ENCODE data around the gene COQ8A. TPM values are rescaled to one million over a fixed set of nuclear protein-coding genes. Genes with fewer than 3 reads are reported as not detected.
A peak's percentile ranks its signal among the peaks of the same experiment; 100 is the strongest.

COQ8A gene
- polyA plus RNA-seq (2013, experiment 1 of 2): 13.0 TPM
- polyA plus RNA-seq (2013, experiment 2 of 2): 13.2 TPM

- H3K27me3 ChIP-seq (ENCODE audit: insufficient read depth, low read length, poor library complexity): no peaks in the 10 kb centered on the region
- no CpG with 5 or more reads among the region's 73 CpGs for WGBS (ENCODE audit: extremely low coverage, insufficient coverage, low lambda C conversion rate)
- peaks cover 9% of the 10 kb centered on the region for H3K4me1 ChIP-seq (ENCODE audit: control insufficient read depth, low read depth, low read length)
Measured at GRCh38 chr1:226940029-226940805, at the start of gene COQ8A. Gene COQ8A (plus strand): TSS chr1:226940294. CDS start chr1:226961386, 21,092 bp downstream.

DNA sequence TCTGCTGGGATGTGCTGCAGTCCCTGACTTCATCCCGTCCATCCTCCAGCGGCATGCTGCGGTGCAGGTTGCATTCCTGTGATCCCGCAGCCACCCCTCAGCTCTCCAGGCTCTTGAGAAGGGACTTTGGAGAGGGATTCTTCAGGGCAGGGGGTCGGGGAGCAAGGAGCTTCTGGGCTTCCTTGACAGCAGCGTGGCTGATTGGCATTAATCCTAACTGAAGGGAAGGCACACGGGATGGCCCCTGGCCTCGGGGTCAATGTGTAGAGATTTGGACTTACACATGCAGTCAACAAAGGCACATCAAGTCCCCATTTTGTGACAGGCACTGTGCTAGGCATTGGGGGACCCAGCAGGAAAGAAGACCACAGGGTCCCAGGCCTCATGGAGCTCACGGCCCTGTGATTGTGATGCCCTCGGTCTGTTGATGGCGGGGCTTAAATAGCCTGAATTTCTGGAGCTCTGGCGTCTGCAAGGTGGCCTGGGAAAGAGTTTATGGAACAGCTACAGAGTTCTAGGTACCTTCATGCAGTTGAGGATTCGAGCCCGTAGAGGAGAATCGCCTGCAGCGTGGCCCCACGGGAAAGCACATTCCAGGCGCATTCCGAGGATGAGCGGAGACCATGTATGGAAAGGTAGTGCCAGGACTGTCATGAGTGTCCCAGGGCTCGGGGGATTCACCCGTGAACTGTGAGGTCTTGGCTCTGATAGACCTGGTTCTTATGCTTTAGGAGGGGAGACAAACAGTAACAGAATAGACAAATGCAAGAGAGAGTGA, 49.6 kb upstream of the COQ8A start:
- Histone ChIP-seq H3K4ac (ENCODE audit: low read depth, low read length) (no peak overlapping the region), H2AK5ac (ENCODE audit: low read length) (no peak overlapping the region), H3K4me2 (ENCODE audit: low read length) (no peak overlapping the region), H3K9ac (ENCODE audit: low read length) (no peak overlapping the region), H3K4me3 (ENCODE audit: low read length) (no peak overlapping the region), H3K27me3 (ENCODE audit: insufficient read depth, low read length, poor library complexity) (no peaks in the 10 kb centered on the region), H3K56ac (ENCODE audit: low read length) (no peak overlapping the region), H3K79me1 (ENCODE audit: low read length) (no peaks in the 10 kb centered on the region), H2BK5ac (ENCODE audit: low read length) (no peak overlapping the region), H4K8ac (ENCODE audit: low read depth, low read length) (no peak overlapping the region), H2BK15ac (replicated peaks; ENCODE audit: low read depth) (no peak overlapping the region), H3K4me1 (ENCODE audit: control insufficient read depth, low read depth, low read length) (no peaks in the 10 kb centered on the region), H3K79me2 (ENCODE audit: control insufficient read depth, insufficient read depth, low read length) (no peaks in the 10 kb centered on the region), H3K18ac (ENCODE audit: low read length) (no peak overlapping the region), H2BK120ac (ENCODE audit: low read depth, low read length) (no peak overlapping the region), H3K27ac (ENCODE audit: low read depth, low read length) (no peak overlapping the region), H3K23ac (ENCODE audit: low read length) (no peak overlapping the region), H3K36me3 (ENCODE audit: control insufficient read depth, insufficient read depth, low read length) (peaks cover 4% of the 10 kb centered on the region), H4K5ac (ENCODE audit: low read length) (no peak overlapping the region)
- no peak for DNase-seq
- WGBS (ENCODE audit: extremely low coverage, insufficient coverage, low lambda C conversion rate): no CpG with 5 or more reads among the region's 22 CpGs

More at GRCh38 chr1:226940029-226940805, at the start of gene COQ8A:
- no peaks in the 10 kb centered on the region for H3K79me2 ChIP-seq (ENCODE audit: control insufficient read depth, insufficient read depth, low read length)
- peaks cover 4% of the 10 kb centered on the region for H3K79me1 ChIP-seq (ENCODE audit: low read length)
- H2BK120ac ChIP-seq (ENCODE audit: low read depth, low read length): no peak within 1 kb of the TSS
- DNase-seq: peak; percentile 100
- H3K56ac ChIP-seq (ENCODE audit: low read length): peak within 1 kb of the TSS; percentile 96
- peak within 1 kb of the TSS; percentile 42 for H3K4me3 ChIP-seq (ENCODE audit: low read length)
- no peak within 1 kb of the TSS for H4K5ac ChIP-seq (ENCODE audit: low read length)
- H3K23ac ChIP-seq (ENCODE audit: low read length): no peak within 1 kb of the TSS
- H2BK15ac ChIP-seq (replicated peaks; ENCODE audit: low read depth): no peak within 1 kb of the TSS
- H3K9ac ChIP-seq (ENCODE audit: low read length): peak within 1 kb of the TSS; percentile 96
- peak within 1 kb of the TSS; percentile 70 for H3K4ac ChIP-seq (ENCODE audit: low read depth, low read length)
- H3K4me2 ChIP-seq (ENCODE audit: low read length): peak within 1 kb of the TSS; percentile 91
- peak within 1 kb of the TSS; percentile 85 for H3K18ac ChIP-seq (ENCODE audit: low read length)
- H2BK5ac ChIP-seq (ENCODE audit: low read length): peak within 1 kb of the TSS; percentile 82
- no peaks in the 10 kb centered on the region for H3K36me3 ChIP-seq (ENCODE audit: control insufficient read depth, insufficient read depth, low read length)
- H4K8ac ChIP-seq (ENCODE audit: low read depth, low read length): no peak within 1 kb of the TSS
- H2AK5ac ChIP-seq (ENCODE audit: low read length): no peak within 1 kb of the TSS
- H3K27ac ChIP-seq (ENCODE audit: low read depth, low read length): peak within 1 kb of the TSS; percentile 91

- Histone ChIP-seq H3K27me3 (ENCODE audit: insufficient read depth, low read length, poor library complexity) (no peaks in the 10 kb centered on the region), H3K23ac (ENCODE audit: low read length) (no peak overlapping the region), H3K4ac (ENCODE audit: low read depth, low read length) (no peak overlapping the region), H3K79me1 (ENCODE audit: low read length) (no peaks in the 10 kb centered on the region), H2AK5ac (ENCODE audit: low read length) (no peak overlapping the region), H3K4me3 (ENCODE audit: low read length) (no peak overlapping the region), H3K18ac (ENCODE audit: low read length) (no peak overlapping the region), H3K27ac (ENCODE audit: low read depth, low read length) (no peak overlapping the region), H3K9ac (ENCODE audit: low read length) (no peak overlapping the region), H3K36me3 (ENCODE audit: control insufficient read depth, insufficient read depth, low read length) (peaks cover 4% of the 10 kb centered on the region), H2BK120ac (ENCODE audit: low read depth, low read length) (no peak overlapping the region), H3K4me1 (ENCODE audit: control insufficient read depth, low read depth, low read length) (no peaks in the 10 kb centered on the region), H4K8ac (ENCODE audit: low read depth, low read length) (no peak overlapping the region), H2BK15ac (replicated peaks; ENCODE audit: low read depth) (no peak overlapping the region), H4K5ac (ENCODE audit: low read length) (no peak overlapping the region), H2BK5ac (ENCODE audit: low read length) (no peak overlapping the region), H3K56ac (ENCODE audit: low read length) (no peak overlapping the region), H3K79me2 (ENCODE audit: control insufficient read depth, insufficient read depth, low read length) (no peaks in the 10 kb centered on the region), H3K4me2 (ENCODE audit: low read length) (no peak overlapping the region)
- no CpG with 5 or more reads among the region's 11 CpGs for WGBS (ENCODE audit: extremely low coverage, insufficient coverage, low lambda C conversion rate)
- no peak for DNase-seq
Measured at GRCh38 chr1:226891346-226891745, 48.7 kb upstream of the COQ8A start.

GRCh38 chr1:226891846-226892523, 48.1 kb upstream of the COQ8A start:
- H4K8ac ChIP-seq (ENCODE audit: low read depth, low read length): no peak overlapping the region
- H3K18ac ChIP-seq (ENCODE audit: low read length): no peak overlapping the region
- H3K36me3 ChIP-seq (ENCODE audit: control insufficient read depth, insufficient read depth, low read length): peaks cover 4% of the 10 kb centered on the region
- DNase-seq: no peak
- H3K79me2 ChIP-seq (ENCODE audit: control insufficient read depth, insufficient read depth, low read length): no peaks in the 10 kb centered on the region
- WGBS (ENCODE audit: extremely low coverage, insufficient coverage, low lambda C conversion rate): no CpG with 5 or more reads among the region's 17 CpGs
- H2AK5ac ChIP-seq (ENCODE audit: low read length): no peak overlapping the region
- no peak overlapping the region for H3K23ac ChIP-seq (ENCODE audit: low read length)
- H3K56ac ChIP-seq (ENCODE audit: low read length): no peak overlapping the region
- no peak overlapping the region for H3K4me2 ChIP-seq (ENCODE audit: low read length)
- H3K79me1 ChIP-seq (ENCODE audit: low read length): no peaks in the 10 kb centered on the region
- H4K5ac ChIP-seq (ENCODE audit: low read length): no peak overlapping the region
- H2BK5ac ChIP-seq (ENCODE audit: low read length): no peak overlapping the region
- no peaks in the 10 kb centered on the region for H3K4me1 ChIP-seq (ENCODE audit: control insufficient read depth, low read depth, low read length)
- H2BK120ac ChIP-seq (ENCODE audit: low read depth, low read length): no peak overlapping the region
- no peak overlapping the region for H3K9ac ChIP-seq (ENCODE audit: low read length)
- no peak overlapping the region for H3K4ac ChIP-seq (ENCODE audit: low read depth, low read length)
- H3K27ac ChIP-seq (ENCODE audit: low read depth, low read length): no peak overlapping the region
- H2BK15ac ChIP-seq (replicated peaks; ENCODE audit: low read depth): no peak overlapping the region
- no peaks in the 10 kb centered on the region for H3K27me3 ChIP-seq (ENCODE audit: insufficient read depth, low read length, poor library complexity)
- H3K4me3 ChIP-seq (ENCODE audit: low read length): no peak overlapping the region

GRCh38 chr1:226892524-226892875, 47.6 kb upstream of the COQ8A start:
- H3K9ac ChIP-seq (ENCODE audit: low read length): no peak overlapping the region
- H3K27me3 ChIP-seq (ENCODE audit: insufficient read depth, low read length, poor library complexity): no peaks in the 10 kb centered on the region
- H3K56ac ChIP-seq (ENCODE audit: low read length): no peak overlapping the region
- no peak overlapping the region for H2BK120ac ChIP-seq (ENCODE audit: low read depth, low read length)
- H3K79me1 ChIP-seq (ENCODE audit: low read length): no peaks in the 10 kb centered on the region
- H2BK15ac ChIP-seq (replicated peaks; ENCODE audit: low read depth): no peak overlapping the region
- H4K8ac ChIP-seq (ENCODE audit: low read depth, low read length): no peak overlapping the region
- no peak overlapping the region for H4K5ac ChIP-seq (ENCODE audit: low read length)
- no CpG with 5 or more reads among the region's 8 CpGs for WGBS (ENCODE audit: extremely low coverage, insufficient coverage, low lambda C conversion rate)
- no peak overlapping the region for H2AK5ac ChIP-seq (ENCODE audit: low read length)
- no peak overlapping the region for H3K4ac ChIP-seq (ENCODE audit: low read depth, low read length)
- no peak overlapping the region for H3K4me3 ChIP-seq (ENCODE audit: low read length)
- no peak overlapping the region for H3K27ac ChIP-seq (ENCODE audit: low read depth, low read length)
- no peak overlapping the region for H3K18ac ChIP-seq (ENCODE audit: low read length)
- H3K36me3 ChIP-seq (ENCODE audit: control insufficient read depth, insufficient read depth, low read length): peaks cover 2% of the 10 kb centered on the region
- H3K4me2 ChIP-seq (ENCODE audit: low read length): no peak overlapping the region
- no peaks in the 10 kb centered on the region for H3K79me2 ChIP-seq (ENCODE audit: control insufficient read depth, insufficient read depth, low read length)
- H3K4me1 ChIP-seq (ENCODE audit: control insufficient read depth, low read depth, low read length): no peaks in the 10 kb centered on the region
- DNase-seq: no peak
- H3K23ac ChIP-seq (ENCODE audit: low read length): no peak overlapping the region
- H2BK5ac ChIP-seq (ENCODE audit: low read length): no peak overlapping the region

All from mesendoderm (in vitro differentiated cells).